ENCODE measurements around the gene ADAD2.

The ADAD2 gene

DNA sequence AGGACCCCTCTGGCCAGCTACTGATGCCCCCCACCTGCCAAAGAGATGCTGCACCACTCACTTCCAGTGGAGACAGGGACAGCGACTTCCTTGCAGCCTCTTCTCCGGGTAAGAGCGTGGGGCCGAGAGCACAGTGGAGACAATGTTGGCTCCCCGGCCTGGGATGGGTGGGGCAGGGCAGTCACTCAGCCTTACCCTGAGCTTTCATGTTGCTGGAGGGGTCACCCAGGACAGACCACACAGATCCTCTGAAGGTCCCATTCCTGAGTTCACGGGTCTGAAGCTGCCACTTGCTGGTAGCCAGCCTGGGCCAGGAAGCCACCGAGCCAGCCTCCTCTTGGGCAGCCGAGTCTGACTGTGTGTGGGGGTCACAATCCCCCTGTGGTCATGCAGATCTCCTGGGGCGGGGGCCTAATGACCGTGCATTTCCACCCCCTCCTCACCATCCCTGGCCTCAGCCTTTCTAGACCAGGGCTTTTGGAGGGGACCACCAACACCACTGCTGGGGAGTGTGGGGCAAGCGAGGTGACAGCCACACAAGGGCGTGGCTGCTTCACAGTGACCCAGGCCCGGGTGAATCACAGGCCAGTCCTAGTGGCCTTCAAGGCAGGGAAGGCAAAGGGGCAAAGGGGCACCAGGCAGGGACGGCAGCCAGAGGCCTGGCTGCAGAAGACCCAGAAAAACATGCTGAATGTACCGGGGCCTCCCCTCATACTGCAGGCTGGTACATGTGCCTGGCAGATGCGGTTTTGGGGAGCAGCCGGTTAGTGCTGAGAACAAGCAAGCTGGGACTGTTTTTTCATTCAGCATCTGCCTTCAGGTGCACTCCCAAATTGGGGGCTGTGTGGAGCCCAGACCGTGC is 14.5 kb upstream of the ADAD2 start:
- DNase-seq (ENCODE audit: low spot score), result no peak

GRCh38 chr16:84177741-84178073 is 13.2 kb upstream of the ADAD2 start:
- DNase-seq (ENCODE audit: low spot score), result no peak

DNA sequence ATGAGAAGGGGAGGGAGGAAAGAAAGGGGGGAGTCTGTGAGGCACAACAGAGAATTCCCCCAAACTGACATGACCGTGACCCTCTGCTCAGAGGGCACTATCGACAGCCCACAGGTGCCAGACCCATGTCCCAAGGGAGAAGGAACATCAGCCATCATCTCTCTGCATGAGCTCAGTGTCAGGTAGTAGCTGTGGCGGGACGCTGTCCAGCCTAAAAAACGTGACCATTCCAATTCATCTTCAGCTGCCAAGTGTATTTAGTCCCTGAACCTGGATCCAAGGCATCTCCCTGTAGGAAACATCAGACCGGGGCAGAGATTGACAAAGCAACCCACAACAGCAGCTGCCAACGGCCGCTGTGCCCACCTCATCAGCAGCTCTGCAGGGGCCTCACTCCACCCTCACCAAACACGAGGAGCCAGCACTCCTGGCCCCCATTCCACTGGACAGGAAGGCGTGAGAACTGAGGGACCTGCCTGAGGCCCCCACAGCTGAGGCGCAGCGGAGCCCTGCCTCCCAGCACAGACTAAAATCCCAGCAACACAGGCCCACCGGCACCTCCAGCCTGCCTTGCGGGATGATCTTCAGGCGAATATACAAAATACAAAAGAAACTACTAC is 12.7 kb upstream of the ADAD2 start:
- DNase-seq (ENCODE audit: low spot score), result no peak

GRCh38 chr16:84178892-84179611 is 11.9 kb upstream of the ADAD2 start:
- DNase-seq (ENCODE audit: low spot score), result no peak

- DNase-seq (ENCODE audit: low spot score), result no peak
These were observed 11.2 kb upstream of the ADAD2 start for GRCh38 chr16:84179612-84180320.

DNA sequence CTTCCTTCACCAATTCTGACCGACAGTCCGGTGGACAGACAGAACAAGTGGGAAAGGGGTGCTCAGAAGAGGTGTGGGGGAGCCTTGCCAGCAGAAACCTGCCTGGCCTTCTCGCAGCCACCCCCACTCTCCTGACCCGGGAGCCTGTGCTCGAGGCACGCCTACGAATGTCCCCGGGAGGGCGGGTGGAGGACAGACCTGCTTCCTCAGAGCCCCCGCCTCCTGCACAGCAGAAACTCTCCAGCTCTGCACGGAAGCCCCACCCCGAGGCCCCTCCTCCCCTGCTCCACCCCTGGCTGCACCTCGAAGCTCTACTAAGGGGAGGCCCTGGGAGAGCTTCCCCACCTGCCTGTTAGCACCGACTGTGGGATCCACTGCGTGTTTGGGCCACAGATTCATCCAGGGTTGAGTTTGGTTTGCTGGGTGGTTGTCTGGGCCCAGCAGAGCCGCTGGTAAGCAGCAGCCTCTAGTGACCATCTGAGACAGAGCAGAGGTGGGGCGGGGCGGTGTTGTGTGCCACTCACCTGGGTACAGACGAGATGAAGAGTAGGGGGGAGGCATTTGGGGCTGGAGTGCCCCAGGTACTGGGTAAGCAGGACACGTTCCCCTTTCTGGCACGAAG is 10.3 kb upstream of the ADAD2 start:
- no peak for DNase-seq (ENCODE audit: low spot score)

- DNase-seq (ENCODE audit: low spot score), result no peak
These were observed 9.6 kb upstream of the ADAD2 start for GRCh38 chr16:84181144-84181915.

DNA sequence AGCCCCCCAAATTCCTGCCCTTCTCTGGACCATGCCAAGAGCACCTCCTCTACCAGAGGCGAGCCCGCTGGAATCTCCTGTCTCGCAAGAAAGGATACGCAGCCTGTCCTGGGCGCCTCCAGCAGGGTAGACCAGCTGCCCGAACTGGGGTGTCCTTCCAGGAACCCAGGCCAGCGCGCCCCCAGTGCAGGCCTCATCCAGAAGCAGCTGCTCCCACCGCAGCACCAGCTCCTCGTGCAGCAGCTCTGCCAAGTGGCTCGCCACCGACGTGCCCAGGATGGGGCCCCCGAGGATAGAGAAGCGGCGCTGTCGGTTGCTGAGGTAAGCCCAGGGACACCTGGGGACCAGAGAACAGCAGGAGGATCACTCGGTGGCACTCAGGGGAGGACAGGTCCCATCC is 8.9 kb upstream of the ADAD2 start:
- DNase-seq (ENCODE audit: low spot score), result no peak

- no peak for DNase-seq (ENCODE audit: low spot score)
These were observed 8.0 kb upstream of the ADAD2 start for GRCh38 chr16:84182680-84183571.

- DNase-seq (ENCODE audit: low spot score), result no peak
These were observed 7.4 kb upstream of the ADAD2 start for GRCh38 chr16:84183572-84183875.

GRCh38 chr16:84183911-84184591 is 6.9 kb upstream of the ADAD2 start:
- DNase-seq (ENCODE audit: low spot score), result no peak

DNA sequence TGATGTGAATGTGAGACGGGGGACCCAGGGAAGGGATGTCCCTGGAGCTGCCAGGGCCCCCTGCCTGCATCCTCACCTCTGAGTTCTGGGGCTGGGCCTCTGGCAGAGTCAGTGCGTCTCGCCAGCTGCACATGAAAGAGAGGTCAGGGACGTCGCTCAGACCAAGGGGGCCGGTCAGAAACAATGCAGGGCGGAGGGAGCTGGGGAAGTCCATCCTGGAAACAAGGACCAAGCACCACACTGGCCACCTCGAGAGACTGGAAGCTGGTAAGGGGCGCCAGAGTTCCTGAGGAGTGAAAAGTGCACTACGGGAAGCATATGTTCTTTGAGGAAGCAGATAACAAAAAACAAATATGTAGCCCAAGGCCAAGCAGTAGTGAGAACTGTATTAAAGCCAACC is 6.2 kb upstream of the ADAD2 start:
- no peak for DNase-seq (ENCODE audit: low spot score)

DNA sequence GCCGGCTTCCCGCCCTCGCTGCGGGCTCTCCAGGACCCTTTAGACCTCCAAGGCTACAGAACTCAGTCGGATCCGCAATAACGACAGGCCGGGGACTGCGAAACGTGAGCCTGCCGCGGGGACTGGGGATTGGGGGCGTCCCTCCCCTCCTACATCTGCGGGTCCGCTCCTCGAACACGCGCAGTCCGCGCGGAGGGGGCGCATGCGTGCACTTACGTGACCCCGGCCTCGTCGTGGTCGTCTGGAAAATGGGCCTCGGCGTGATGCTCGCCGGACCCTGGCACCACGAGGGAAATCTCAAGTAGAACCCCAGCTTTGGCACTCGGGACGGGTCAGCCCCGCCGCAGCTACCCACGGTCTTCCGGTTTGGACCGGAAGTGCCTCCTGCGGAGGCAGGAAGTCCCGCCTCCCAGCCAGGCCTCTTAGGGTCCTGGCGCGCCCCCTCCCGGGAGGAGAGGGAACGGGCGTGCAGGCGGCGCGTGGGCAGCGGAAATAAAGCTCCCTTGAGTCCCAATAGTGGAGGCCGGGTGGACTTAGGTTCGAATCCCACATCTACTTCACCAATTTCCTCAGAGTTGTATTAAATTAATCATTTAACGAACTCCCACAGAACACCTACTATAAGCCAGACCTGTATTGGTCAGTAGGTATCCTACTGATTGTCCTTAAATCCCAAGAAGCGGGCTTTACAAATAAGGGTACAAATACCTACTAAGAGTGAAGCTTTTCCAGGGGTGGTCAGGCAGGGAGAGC is 4.1 kb upstream of the ADAD2 start, which contains the start of gene TAF1C:
Gene TAF1C (minus strand): TSS at position 373 of the 753 bp plus-strand sequence. CDS start 2,069 bp downstream, outside the sequence.
- DNase-seq (ENCODE audit: low spot score), result peak; percentile 98

DNA sequence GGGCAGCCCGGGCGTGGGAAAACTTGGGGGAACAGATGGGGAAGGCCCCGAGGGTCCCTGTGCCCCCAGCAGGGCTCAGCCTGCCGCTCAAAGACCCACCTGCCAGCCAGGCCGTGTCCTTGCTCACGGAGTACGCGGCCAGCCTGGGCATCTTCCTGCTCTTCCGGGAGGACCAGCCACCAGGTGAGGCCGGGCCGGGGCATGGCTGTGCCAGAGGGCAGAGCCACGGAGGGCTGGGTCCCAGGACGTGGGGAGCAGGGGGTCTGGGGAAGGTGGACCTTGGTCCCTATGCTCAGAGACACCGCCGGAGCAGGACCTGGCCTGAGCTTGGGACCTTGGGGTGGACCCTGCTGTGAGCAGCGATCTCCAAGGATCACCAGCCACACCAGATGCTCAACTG is 509 bp downstream of the ADAD2 start:
- no peak for DNase-seq (ENCODE audit: low spot score)

- no peak for DNase-seq (ENCODE audit: low spot score)
These were observed 2.5 kb downstream of the ADAD2 start for GRCh38 chr16:84193480-84193879.

DNA sequence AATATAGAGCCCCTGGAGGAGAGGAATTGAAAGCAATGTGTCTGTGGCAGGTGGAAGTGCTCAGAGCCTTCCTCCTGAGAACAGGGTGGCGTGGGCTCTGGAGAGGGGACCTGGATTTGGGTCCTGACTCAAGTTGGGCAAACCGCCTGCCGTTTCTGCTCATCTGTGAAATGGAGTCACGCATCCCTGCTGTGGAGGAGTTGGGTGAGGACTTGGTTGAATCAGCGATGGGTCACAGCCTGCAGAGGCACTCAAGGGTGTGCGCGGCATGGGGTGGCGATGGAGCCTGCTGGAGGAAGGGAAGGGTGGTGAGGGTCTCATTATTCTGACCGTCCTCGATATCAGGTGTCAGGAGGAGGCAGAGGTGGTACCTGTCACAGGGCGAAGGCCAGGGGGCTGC is 3.1 kb downstream of the ADAD2 start:
- no peak for DNase-seq (ENCODE audit: low spot score)

- no peak for DNase-seq (ENCODE audit: low spot score)
These were observed 3.7 kb downstream of the ADAD2 start for GRCh38 chr16:84194470-84195200.
